GM21390 (cell line): ENCODE measurements around the gene FBXL22.
"Not testable (repeated sequence)": the region's sequence is repeated elsewhere in the genome, so short reads cannot be mapped to it uniquely, and the experiment has no call there.

Experiments
- ATAC-seq: cut with Tn5 transposase; IDR thresholded peaks from one replicate; pipeline ENCODE4 v1.9.1; 2021; ENCODE audit not compliant: unreplicated experiment

Gene FBXL22

GRCh38 chr15:63611177-63611576 is 14.0 kb downstream of the FBXL22 start:
- no peak for ATAC-seq

GRCh38 chr15:63612300-63612699 is 15.1 kb downstream of the FBXL22 start:
- no peak for ATAC-seq

DNA sequence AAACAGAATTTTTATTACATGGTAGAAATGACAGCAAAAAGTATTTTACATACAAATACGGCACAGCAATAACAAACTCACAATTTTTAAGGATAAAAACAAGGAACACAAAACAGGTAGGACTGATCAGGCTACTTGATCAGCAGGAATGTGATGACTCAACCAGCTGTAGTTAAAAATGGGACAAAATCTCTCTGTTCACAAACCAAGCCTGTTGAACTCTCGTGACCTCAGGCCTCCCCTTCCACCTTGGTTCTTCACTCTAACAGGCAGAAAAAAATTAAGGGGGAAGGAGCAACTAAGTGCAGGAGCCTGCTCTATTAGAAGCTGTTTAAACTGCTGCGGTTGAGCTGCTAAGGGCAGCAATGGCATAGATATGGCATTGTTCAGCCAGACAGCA is 18.7 kb downstream of the FBXL22 start:
- no peak for ATAC-seq

GRCh38 chr15:63617147-63617546 is 20.0 kb downstream of the FBXL22 start:
- not testable (repeated sequence) for ATAC-seq

DNA sequence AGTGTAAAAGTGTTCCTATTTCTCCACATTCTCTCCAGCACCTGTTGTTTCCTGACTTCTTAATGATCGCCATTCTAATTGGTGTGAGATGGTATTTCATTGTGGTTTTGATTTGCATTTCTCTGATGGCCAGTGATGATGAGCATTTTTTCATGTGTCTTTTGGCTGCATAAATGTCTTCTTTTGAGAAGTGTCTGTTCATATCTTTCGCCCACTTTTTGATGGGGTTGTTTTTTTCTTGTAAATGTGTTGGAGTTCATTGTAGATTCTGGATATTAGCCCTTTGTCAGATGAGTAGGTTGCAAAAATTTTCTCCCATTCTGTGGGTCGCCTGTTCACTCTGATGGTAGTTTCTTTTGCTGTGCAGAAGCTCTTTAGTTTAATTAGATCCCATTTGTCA is 20.4 kb downstream of the FBXL22 start:
- ATAC-seq, result not testable (repeated sequence)

GRCh38 chr15:63620760-63621159 is 23.6 kb downstream of the FBXL22 start:
- not testable (repeated sequence) for ATAC-seq

- ATAC-seq, result no peak
Measured at GRCh38 chr15:63623232-63623969, 26.2 kb downstream of the FBXL22 start.

DNA sequence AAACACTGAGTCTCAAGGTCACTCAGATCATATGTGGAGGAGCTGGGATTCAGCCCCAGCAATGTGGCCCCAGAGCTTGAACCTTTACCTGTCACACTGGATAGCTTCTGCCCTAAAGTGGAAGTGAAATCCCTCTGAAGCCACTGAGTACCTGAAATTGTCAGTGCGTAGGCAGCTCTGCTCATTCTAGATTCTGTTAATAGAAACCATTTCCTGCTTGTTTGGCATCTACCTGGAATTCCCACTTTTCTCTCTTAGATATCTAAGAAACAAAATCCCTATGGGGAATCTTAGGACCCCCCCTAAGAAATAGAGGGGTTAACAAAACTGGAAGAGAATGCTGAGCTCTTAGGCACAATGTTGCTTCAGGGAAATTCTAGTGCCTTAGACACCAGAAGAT is 29.8 kb downstream of the FBXL22 start:
- no peak for ATAC-seq

DNA sequence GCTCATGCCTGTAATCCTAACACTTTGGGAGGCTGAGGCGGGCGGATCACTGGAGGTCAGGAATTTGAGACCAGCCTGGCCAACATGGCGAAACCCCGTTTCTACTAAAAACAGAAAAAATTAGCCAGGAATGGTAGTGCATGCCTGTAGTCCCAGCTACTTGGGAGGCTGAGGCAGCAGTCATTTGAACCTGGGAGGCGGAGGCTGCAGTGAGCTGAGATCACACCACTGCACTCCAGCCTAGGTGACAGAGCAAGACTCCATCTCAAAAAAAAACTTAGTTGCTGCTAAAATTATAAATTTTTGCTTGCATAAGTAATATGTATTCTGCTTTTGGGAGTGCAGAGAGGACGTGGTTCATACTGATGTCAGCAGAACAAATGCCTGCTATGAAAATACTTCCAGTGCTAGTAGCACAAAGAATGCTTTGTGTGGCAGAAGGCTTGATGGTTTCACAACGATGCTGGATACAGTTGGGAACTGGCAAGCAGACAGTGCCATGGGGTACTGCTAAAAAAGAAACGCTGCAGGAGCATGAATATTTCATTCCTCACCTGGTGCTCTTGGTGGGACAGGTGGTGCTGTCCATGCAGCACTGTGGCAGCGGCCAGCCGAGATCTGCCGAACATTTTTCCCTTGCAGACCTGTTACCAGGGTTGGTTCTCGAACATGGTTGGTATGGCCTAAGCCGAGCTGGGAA is 31.1 kb downstream of the FBXL22 start:
- no peak for ATAC-seq

DNA sequence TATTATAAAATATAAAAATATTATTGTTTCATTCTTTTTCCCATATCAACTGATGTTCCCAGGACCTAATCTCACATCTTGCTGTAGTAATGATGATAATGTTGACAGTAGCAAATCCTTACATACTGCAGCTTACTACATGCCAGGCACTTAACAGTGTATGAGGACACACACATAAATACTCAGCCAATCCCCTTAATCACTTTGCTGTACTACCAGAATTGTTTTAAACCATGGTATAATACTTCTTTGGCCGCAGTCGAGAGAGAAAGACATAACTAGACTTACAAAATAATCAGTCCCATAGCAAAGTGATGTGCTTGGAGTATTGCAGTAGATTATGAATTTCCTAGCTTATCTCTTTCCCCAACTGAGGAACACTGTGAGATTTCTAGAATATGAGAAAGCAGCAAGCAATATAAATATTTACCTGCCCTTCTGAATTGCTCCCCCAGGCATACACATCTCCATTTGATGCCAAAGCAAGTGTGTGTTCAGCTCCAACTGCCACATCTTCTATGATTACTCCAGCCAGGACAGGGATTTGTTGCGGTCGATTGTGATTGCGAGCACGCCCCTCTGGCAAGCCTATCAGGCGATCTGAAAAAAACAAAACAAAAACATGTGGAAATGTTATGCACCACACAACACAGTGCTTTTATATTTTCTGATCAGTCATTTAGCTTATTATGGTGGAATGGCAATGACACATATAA is 33.0 kb downstream of the FBXL22 start:
- no peak for ATAC-seq

DNA sequence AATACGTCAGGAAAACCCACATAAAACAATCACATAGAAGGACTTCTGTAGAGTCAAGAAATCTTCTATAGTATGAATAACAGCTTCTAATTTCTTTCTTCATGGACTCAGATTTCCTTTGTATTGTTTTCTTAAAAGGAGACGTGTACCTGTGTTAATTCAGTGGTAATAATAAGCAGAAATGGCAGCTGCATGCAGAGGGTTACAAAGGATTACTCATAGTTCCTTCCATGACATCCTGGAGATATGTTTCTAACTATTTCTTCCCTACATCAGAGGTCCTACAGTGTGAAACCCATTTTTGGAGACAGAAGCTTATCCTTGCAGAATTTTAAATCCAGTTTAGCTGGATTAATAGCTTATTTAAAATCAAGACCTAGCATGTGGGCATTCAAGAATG is 36.1 kb downstream of the FBXL22 start:
- ATAC-seq, result no peak

DNA sequence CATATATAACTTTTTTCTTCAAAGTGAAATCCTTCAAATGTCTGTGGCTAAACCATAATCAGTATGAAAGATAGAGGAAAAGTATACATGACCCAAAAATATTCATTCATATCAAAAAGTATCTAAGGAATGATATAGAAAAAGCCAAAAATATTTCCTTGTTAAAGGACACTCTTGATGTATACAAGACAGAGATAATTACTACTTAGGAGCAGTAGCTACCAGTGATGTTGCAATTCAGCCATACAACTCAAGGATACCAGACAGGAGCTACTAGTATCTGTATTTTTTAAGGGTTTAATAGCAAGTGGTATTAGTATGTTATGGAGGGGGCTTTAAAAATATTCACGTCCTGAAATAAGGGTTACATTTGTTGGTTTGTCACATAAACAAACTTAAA is 37.0 kb downstream of the FBXL22 start:
- no peak for ATAC-seq

- no peak for ATAC-seq
Measured at GRCh38 chr15:63636518-63637061, 39.4 kb downstream of the FBXL22 start.

DNA sequence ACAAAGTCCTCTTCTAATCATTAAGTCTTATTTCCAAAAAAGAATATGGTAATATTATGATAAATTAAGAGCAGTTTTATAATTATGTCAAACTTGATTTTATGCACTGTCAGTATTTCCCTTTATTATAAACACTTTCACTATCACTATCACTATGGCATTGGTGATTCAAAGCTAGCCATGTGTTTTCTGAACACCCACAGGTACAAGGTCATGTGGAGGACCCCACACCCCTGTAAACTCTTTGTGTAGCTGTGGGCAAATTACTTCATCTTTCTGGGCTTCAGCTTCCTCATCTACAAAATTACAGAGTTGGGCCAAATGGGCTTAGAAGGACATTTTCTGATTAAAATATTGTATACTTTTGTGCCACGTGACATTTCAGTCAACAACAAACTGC is 41.7 kb downstream of the FBXL22 start:
- ATAC-seq, result no peak

GRCh38 chr15:63640146-63640545 is 43.0 kb downstream of the FBXL22 start:
- no peak for ATAC-seq
